H9 (cell line): ENCODE results near the gene NLRP1. TPM values are rescaled to one million over a fixed set of nuclear protein-coding genes. Genes with fewer than 3 reads are reported as not detected.

Source experiments
- DNase-seq: peaks from one replicate; pipeline ENCODE4 v3.0.0-alpha.2; 2017
- H2AFZ ChIP-seq: one replicate; pipeline ENCODE4 v1.6.1; 2013; ENCODE audit warnings: mild to moderate bottlenecking, low read length, control low read depth, moderate library complexity
- H2AK5ac ChIP-seq: 2 replicates; pipeline ENCODE4 v1.6.1; 2013; ENCODE audit warnings: low read length, control low read depth, mixed read lengths; ENCODE audit not compliant: insufficient read length
- H2BK120ac ChIP-seq: one replicate; pipeline ENCODE4 v1.6.1; 2013; ENCODE audit warnings: low read depth, mild to moderate bottlenecking, low read length, control low read depth, inconsistent platforms; ENCODE audit not compliant: poor library complexity, severe bottlenecking
- H2BK12ac ChIP-seq: 2 replicates; pipeline ENCODE4 v1.6.1; 2013; ENCODE audit warnings: low read length, control low read depth, mixed read lengths, low read depth; ENCODE audit not compliant: insufficient read length
- H2BK15ac ChIP-seq: 2 replicates; pipeline ENCODE4 v1.6.1; 2013; ENCODE audit warnings: low read depth, low read length, control low read depth
- H2BK20ac ChIP-seq: one replicate; pipeline ENCODE4 v1.6.1; 2013; ENCODE audit warnings: low read depth, mild to moderate bottlenecking, low read length, control low read depth, inconsistent platforms; ENCODE audit not compliant: poor library complexity, severe bottlenecking
- H2BK5ac ChIP-seq: 2 replicates; pipeline ENCODE4 v1.6.1; 2013; ENCODE audit warnings: low read length, control low read depth, mixed read lengths; ENCODE audit not compliant: insufficient read length
- H3K14ac ChIP-seq: 2 replicates; pipeline ENCODE4 v1.6.1; 2013; ENCODE audit warnings: low read length, control low read depth; ENCODE audit not compliant: insufficient read depth
- H3K18ac ChIP-seq: 2 replicates; pipeline ENCODE4 v1.6.1; 2013; ENCODE audit warnings: low read depth, mild to moderate bottlenecking, mixed read lengths, low read length, control low read depth; ENCODE audit not compliant: insufficient read length
- H3K23ac ChIP-seq: 2 replicates; pipeline ENCODE4 v1.6.1; 2013; ENCODE audit warnings: low read length, control low read depth, mixed read lengths, low read depth; ENCODE audit not compliant: insufficient read length
- H3K23me2 ChIP-seq: 2 replicates; pipeline ENCODE4 v1.6.1; 2013; ENCODE audit warnings: low read depth, mild to moderate bottlenecking, mixed read lengths, low read length, control low read depth; ENCODE audit not compliant: insufficient read length, poor library complexity, severe bottlenecking
- H3K27ac ChIP-seq: 2 replicates; pipeline ENCODE4 v1.5.1; 2013; ENCODE audit warnings: low read length, control low read depth, mixed read lengths, low read depth; ENCODE audit not compliant: insufficient read length
- H3K27me3 ChIP-seq: 2 replicates; pipeline ENCODE4 v1.6.1; 2013; ENCODE audit warnings: low read length, control low read depth, inconsistent platforms; ENCODE audit not compliant: insufficient read depth
- H3K4ac ChIP-seq: 2 replicates; pipeline ENCODE4 v1.6.1; 2013; ENCODE audit warnings: low read depth, mild to moderate bottlenecking, control low read depth, inconsistent platforms, low read length, moderate library complexity
- H3K4me1 ChIP-seq: 2 replicates; pipeline ENCODE4 v1.6.1; 2013; ENCODE audit warnings: low read length, control low read depth, inconsistent platforms; ENCODE audit not compliant: insufficient read depth
- H3K4me2 ChIP-seq: 2 replicates; pipeline ENCODE4 v1.6.1; 2013; ENCODE audit warnings: low read length, control low read depth, mixed read lengths; ENCODE audit not compliant: insufficient read length, insufficient read depth
- H3K56ac ChIP-seq: 2 replicates; pipeline ENCODE4 v1.6.1; 2013; ENCODE audit warnings: low read depth, mild to moderate bottlenecking, mixed read lengths, low read length, control low read depth; ENCODE audit not compliant: insufficient read length
- H3K79me1 ChIP-seq: 2 replicates; pipeline ENCODE4 v1.6.1; 2013; ENCODE audit warnings: low read depth, mild to moderate bottlenecking, moderate library complexity, low read length, control low read depth, inconsistent platforms; ENCODE audit not compliant: insufficient read depth, poor library complexity, severe bottlenecking
- H3K79me2 ChIP-seq: 2 replicates; pipeline ENCODE4 v1.6.1; 2013; ENCODE audit warnings: low read length, control low read depth, inconsistent platforms; ENCODE audit not compliant: insufficient read depth
- H3K9ac ChIP-seq: 2 replicates; pipeline ENCODE4 v1.6.1; 2013; ENCODE audit warnings: low read length, control low read depth, mixed read lengths; ENCODE audit not compliant: insufficient read length; ENCODE audit errors: extremely low read depth
- H3K9me3 ChIP-seq: one replicate; pipeline ENCODE4 v1.6.1; 2013; ENCODE audit warnings: low read depth, low read length, inconsistent platforms; ENCODE audit not compliant: control insufficient read depth
- H3T11ph ChIP-seq: one replicate; pipeline ENCODE4 v1.6.1; 2013; ENCODE audit warnings: mild to moderate bottlenecking, low read length, control low read depth, inconsistent platforms
- H4K20me1 ChIP-seq: one replicate; pipeline ENCODE4 v1.6.1; 2013; ENCODE audit not compliant: control insufficient read depth, insufficient read length, insufficient read depth
- H4K5ac ChIP-seq: 2 replicates; pipeline ENCODE4 v1.6.1; 2013; ENCODE audit warnings: low read depth, mild to moderate bottlenecking, mixed read lengths, low read length, control low read depth; ENCODE audit not compliant: insufficient read length
- H4K8ac ChIP-seq: replicated peaks from 2 replicates; pipeline ENCODE4 v1.6.1; 2013; ENCODE audit warnings: low read length, control low read depth, mixed read lengths, low read depth; ENCODE audit not compliant: insufficient read length
- H4K91ac ChIP-seq: 2 replicates; pipeline ENCODE4 v1.6.1; 2013; ENCODE audit warnings: low read depth, mild to moderate bottlenecking, moderate library complexity, mixed read lengths, low read length, control low read depth; ENCODE audit not compliant: insufficient read length
- H3K27ac Mint-ChIP-seq, 3 experiments: 2 replicates in 2 of 3; 3 replicates in 1 of 3; pipeline ENCODE4 v1.8.0; 2020 to 2021; ENCODE audit warnings: mixed read lengths in 3 of 3, mild to moderate bottlenecking in 1 of 3, moderate library complexity in 1 of 3
- H3K27me3 Mint-ChIP-seq: 2 replicates; pipeline ENCODE4 v1.8.0; 2021; ENCODE audit warnings: low read depth, mild to moderate bottlenecking, moderate library complexity, mixed read lengths
- H3K36me3 Mint-ChIP-seq, 3 experiments: 2 replicates in 2 of 3; 3 replicates in 1 of 3; pipeline ENCODE4 v1.8.0; 2020 to 2021; ENCODE audit warnings: low read depth in 3 of 3, mixed read lengths in 3 of 3; ENCODE audit not compliant: insufficient read depth in 1 of 3
- H3K4me1 Mint-ChIP-seq, 2 experiments: 2 replicates each; pipeline ENCODE4 v1.8.0; 2020; ENCODE audit warnings: mixed read lengths in 2 of 2
- H3K4me3 Mint-ChIP-seq, 2 experiments: 2 replicates in 1 of 2; 3 replicates in 1 of 2; pipeline ENCODE4 v1.8.0; 2020 to 2021; ENCODE audit warnings: mild to moderate bottlenecking in 2 of 2, mixed read lengths in 2 of 2, moderate library complexity in 1 of 2
- H3K9me3 Mint-ChIP-seq, 2 experiments: 2 replicates in 1 of 2; 3 replicates in 1 of 2; pipeline ENCODE4 v1.8.0; 2020; ENCODE audit warnings: mild to moderate bottlenecking in 2 of 2, mixed read lengths in 2 of 2, moderate library complexity in 1 of 2
- CTCF ChIP-seq: fragments of 200-600 bp; sonication (generic); conservative IDR thresholded peaks from 3 replicates; pipeline ENCODE4 v1.8.0; 2021; ENCODE audit warnings: antibody characterized with exemption, mild to moderate bottlenecking
- WGBS: extraction: QIAGEN DNeasy Blood & Tissue Kit; methylation state at CpG from one replicate; pipeline ENCODE4 v1.1.7; 2013; ENCODE audit warnings: missing lambda C conversion rate, low lambda C conversion rate, mixed read lengths; ENCODE audit not compliant: insufficient read length; ENCODE audit errors: extremely low coverage; 5-methylcytosine and 5-hydroxymethylcytosine counted together
- total RNA-seq: library from RNA; stranded (reverse); gene quantifications from 2 replicates; pipeline ENCODE4 v1.2.1, GENCODE V29; 2021

Gene NLRP1
- total RNA-seq, 1 experiment from 2014 or later = 12.1 TPM

DNA sequence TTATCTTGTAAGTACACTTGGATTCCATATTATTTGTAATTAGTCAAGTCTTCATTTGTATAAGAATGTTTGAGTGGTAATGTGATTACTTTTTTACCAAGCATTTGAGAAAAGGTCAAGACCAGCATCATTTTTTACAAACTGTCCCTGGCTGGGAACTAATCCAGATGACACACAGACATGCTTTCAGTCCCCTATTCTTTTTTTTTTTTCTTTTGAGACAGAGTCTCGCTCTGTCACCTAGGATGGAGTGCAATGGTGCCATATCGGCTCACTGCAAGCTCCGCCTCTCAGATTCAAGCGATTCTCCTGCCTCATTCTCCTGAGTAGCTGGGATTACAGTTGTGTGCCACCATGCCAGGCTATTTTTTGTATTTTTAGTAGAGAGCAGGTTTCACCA is 102.9 kb downstream of the NLRP1 start:
- no peaks in the 10 kb centered on the region for H3K4me1 ChIP-seq
- Mint-ChIP-seq H3K4me1 (peaks cover 0 to 8% of the 10 kb centered on the region in 2 experiments; a peak in 3 of 4 replicates), H3K27ac (no peak overlapping the region), H3K4me3 (no peak overlapping the region), H3K27me3 (no peaks in the 10 kb centered on the region), H3K36me3 (peaks cover 51 to 82% (median 76%) of the 10 kb centered on the region in 3 experiments), H3K9me3 (no peaks in the 10 kb centered on the region)
- H2BK5ac ChIP-seq = no peak overlapping the region
- H4K5ac ChIP-seq = no peak overlapping the region
- no peak overlapping the region for H4K8ac ChIP-seq
- no peak overlapping the region for H3K56ac ChIP-seq
- H3K18ac ChIP-seq = no peak overlapping the region
- H3K14ac ChIP-seq = no peak overlapping the region
- no peak overlapping the region for H3K27ac ChIP-seq
- peaks cover 7% of the 10 kb centered on the region for H3K23me2 ChIP-seq
- no peak overlapping the region for H3K9ac ChIP-seq
- peaks cover 8% of the 10 kb centered on the region; the same call in 1 of the 2 replicates for H3K79me2 ChIP-seq
- H4K20me1 ChIP-seq = no peaks in the 10 kb centered on the region
- H3K4me2 ChIP-seq = no peak overlapping the region
- H4K91ac ChIP-seq = no peak overlapping the region
- no peak overlapping the region for H3K4ac ChIP-seq
- DNase-seq = no peak
- no peaks in the 10 kb centered on the region for H3K27me3 ChIP-seq
- no CpG with 5 or more reads among the region's 4 CpGs for WGBS
- H3K9me3 ChIP-seq = no peaks in the 10 kb centered on the region
- no peak overlapping the region for H2BK15ac ChIP-seq
- no peak overlapping the region for H2AK5ac ChIP-seq
- no peak overlapping the region for H3K23ac ChIP-seq
- H2BK20ac ChIP-seq = no peak overlapping the region
- H2BK120ac ChIP-seq = no peak overlapping the region
- no peak for TF ChIP-seq CTCF
- no peak overlapping the region for H2AFZ ChIP-seq
- no peak overlapping the region for H2BK12ac ChIP-seq
- no peak overlapping the region for H3T11ph ChIP-seq
- peaks cover 3% of the 10 kb centered on the region for H3K79me1 ChIP-seq
